Endodermal cell (in vitro differentiated cells): ENCODE results near the gene SUGCT. TPM values are rescaled to one million over a fixed set of nuclear protein-coding genes. Genes with fewer than 3 reads are reported as not detected.

ENCODE experiments used
- DNase-seq: peaks from one replicate; pipeline ENCODE4 v3.0.0-alpha.2; 2017
- H3K27ac ChIP-seq: 2 replicates; pipeline ENCODE4 v1.5.1; 2013; ENCODE audit warnings: mild to moderate bottlenecking, low read depth, low read length, moderate library complexity
- H3K27me3 ChIP-seq: 2 replicates; pipeline ENCODE4 v1.6.1; 2013; ENCODE audit warnings: mild to moderate bottlenecking, low read length, moderate library complexity; ENCODE audit not compliant: insufficient read depth, control insufficient read depth, poor library complexity, severe bottlenecking
- H3K36me3 ChIP-seq: 2 replicates; pipeline ENCODE4 v1.7.0; 2013; ENCODE audit warnings: mild to moderate bottlenecking, low read length, moderate library complexity; ENCODE audit not compliant: control insufficient read depth, insufficient read depth
- H3K4me1 ChIP-seq: one replicate; pipeline ENCODE4 v1.7.0; 2013; ENCODE audit warnings: low read length; ENCODE audit not compliant: control insufficient read depth, insufficient read depth
- H3K4me3 ChIP-seq: 2 replicates; pipeline ENCODE4 v1.5.1; 2013; ENCODE audit warnings: mild to moderate bottlenecking, low read length, moderate library complexity
- H3K9ac ChIP-seq: 2 replicates; pipeline ENCODE4 v1.6.1; 2013; ENCODE audit warnings: mild to moderate bottlenecking, low read length, moderate library complexity; ENCODE audit not compliant: poor library complexity, severe bottlenecking; ENCODE audit errors: extremely low read depth
- H3K9me3 ChIP-seq: 2 replicates; pipeline ENCODE4 v1.6.1; 2013; ENCODE audit warnings: mild to moderate bottlenecking, low read length, moderate library complexity; ENCODE audit not compliant: control insufficient read depth
- H3K27ac Mint-ChIP-seq: 2 replicates; pipeline ENCODE4 v1.8.0; 2020; ENCODE audit warnings: mixed read lengths
- H3K27me3 Mint-ChIP-seq: 2 replicates; pipeline ENCODE4 v1.8.0; 2021; ENCODE audit warnings: mild to moderate bottlenecking, mixed read lengths; ENCODE audit not compliant: insufficient read depth
- H3K36me3 Mint-ChIP-seq: 2 replicates; pipeline ENCODE4 v1.8.0; 2020; ENCODE audit warnings: low read depth, mixed read lengths
- H3K4me1 Mint-ChIP-seq: 2 replicates; pipeline ENCODE4 v1.8.0; 2020; ENCODE audit warnings: mixed read lengths
- H3K4me3 Mint-ChIP-seq: 2 replicates; pipeline ENCODE4 v1.8.0; 2020; ENCODE audit warnings: mild to moderate bottlenecking, moderate library complexity, mixed read lengths
- H3K9me3 Mint-ChIP-seq: 2 replicates; pipeline ENCODE4 v1.8.0; 2020; ENCODE audit warnings: mild to moderate bottlenecking, mixed read lengths
- WGBS, 2 experiments: methylation state at CpG; one replicate each; pipeline versions ENCODE4 v1.1.5 to v1.1.7; 2013; ENCODE audit warnings: missing lambda C conversion rate in 2 of 2, mixed read lengths in 1 of 2; ENCODE audit not compliant: insufficient coverage in 1 of 2, insufficient read length in 1 of 2; 5-methylcytosine and 5-hydroxymethylcytosine counted together
- total RNA-seq, 2 donors: library from RNA; stranded (reverse); fragmentation: NEBNext Ultra II Directional in 1 of 2; extraction: Animal tissue kit (Norgen Biotek cat#: 25700) in 1 of 2; gene quantifications; 2 replicates in 1 of 2; 3 replicates in 1 of 2; pipeline ENCODE4 v1.2.1, GENCODE V29; 2021
- TF ChIP-seq, protein P1 (sequence below): fragments of 200-600 bp; sonication (generic); conservative IDR thresholded peaks from 2 replicates; pipeline ENCODE4 v1.5.0; 2021; ENCODE audit warnings: antibody characterized with exemption, mild to moderate bottlenecking

SUGCT gene
- total RNA-seq, 2 donors from 2014 or later: 3.6 to 3.9 TPM

DNA sequence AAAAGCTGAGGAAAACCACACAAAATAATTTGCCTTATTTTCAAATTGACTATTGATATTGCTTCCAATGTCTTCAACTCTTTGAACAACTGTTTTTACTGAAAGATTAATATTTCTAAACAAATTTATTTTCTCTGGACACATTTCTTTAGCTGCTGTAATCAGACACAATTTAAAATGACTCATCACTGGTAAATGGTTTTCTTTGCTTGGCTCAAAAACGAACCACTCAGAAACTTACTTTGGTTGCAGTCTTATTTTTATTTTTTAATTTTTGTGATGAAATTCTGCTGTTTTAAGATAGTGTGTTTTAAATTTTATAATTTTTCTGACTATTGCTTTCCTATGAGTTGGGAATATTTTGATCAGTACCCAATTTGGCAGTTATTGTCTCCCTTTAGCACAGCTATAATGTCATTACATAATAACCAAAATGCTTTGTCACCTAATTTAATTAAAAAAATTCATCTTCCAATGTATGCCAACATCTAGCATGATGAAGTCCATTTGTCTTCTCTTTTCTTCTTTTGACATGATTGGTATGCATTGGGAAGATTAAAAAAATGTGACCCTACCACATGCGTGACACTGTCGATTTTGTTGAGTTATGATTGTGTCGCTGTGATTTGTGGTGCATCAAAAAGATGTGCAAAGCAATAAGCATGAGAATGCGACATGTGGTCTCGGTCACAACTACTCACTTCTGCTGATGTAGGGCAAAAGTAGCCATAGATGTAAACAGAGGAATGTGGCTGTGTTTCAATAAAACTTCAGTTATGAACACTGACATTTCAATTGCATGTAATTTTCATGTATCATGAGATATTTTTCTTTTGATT is 222.3 kb downstream of the SUGCT start:
- no peak overlapping the region for H3K9ac ChIP-seq
- H3K27me3 Mint-ChIP-seq: no peaks in the 10 kb centered on the region
- H3K4me1 ChIP-seq: no peaks in the 10 kb centered on the region

DNA sequence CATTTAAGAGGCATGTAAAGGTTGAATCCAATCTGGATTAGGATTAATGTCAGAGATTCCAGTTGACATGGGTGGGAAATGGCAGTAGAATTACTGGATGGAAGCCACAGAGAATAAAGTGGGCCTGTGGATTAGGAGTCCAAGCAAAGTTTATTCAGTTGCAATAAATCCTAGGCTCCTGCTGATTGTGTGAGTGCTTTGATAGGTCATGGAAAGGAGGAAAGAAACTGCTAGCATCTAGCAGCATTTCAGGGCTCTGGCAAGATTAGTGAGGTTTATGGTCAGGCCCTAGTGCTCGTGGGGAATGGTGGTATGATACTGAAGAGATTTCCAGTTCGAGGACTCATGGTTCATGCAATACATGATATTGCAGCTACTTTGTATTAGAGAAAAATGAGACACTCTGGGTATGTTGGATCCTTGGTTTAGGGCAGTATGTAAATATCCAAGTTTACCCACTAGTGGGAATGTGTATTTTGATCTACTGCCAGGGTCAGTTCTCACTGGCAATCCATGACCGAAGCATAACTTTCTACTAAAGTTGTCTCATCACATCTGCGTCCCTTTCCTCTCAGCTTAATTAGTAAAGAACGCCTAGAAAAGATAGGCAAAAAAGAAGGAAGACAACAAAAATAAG is 235.0 kb downstream of the SUGCT start:
- Histone ChIP-seq H3K4me3 (no peak overlapping the region), H3K9ac (no peak overlapping the region), H3K36me3 (no peaks in the 10 kb centered on the region), H3K4me1 (no peaks in the 10 kb centered on the region), H3K27me3 (no peaks in the 10 kb centered on the region), H3K9me3 (no peaks in the 10 kb centered on the region), H3K27ac (no peak overlapping the region)
- no peak overlapping the region for H3K4me3 Mint-ChIP-seq
- DNase-seq: no peak
- TF ChIP-seq, protein P1, sequence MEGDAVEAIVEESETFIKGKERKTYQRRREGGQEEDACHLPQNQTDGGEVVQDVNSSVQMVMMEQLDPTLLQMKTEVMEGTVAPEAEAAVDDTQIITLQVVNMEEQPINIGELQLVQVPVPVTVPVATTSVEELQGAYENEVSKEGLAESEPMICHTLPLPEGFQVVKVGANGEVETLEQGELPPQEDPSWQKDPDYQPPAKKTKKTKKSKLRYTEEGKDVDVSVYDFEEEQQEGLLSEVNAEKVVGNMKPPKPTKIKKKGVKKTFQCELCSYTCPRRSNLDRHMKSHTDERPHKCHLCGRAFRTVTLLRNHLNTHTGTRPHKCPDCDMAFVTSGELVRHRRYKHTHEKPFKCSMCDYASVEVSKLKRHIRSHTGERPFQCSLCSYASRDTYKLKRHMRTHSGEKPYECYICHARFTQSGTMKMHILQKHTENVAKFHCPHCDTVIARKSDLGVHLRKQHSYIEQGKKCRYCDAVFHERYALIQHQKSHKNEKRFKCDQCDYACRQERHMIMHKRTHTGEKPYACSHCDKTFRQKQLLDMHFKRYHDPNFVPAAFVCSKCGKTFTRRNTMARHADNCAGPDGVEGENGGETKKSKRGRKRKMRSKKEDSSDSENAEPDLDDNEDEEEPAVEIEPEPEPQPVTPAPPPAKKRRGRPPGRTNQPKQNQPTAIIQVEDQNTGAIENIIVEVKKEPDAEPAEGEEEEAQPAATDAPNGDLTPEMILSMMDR: no peak
- H3K4me1 Mint-ChIP-seq: no peaks in the 10 kb centered on the region
- H3K36me3 Mint-ChIP-seq: no peaks in the 10 kb centered on the region
- H3K27me3 Mint-ChIP-seq: no peaks in the 10 kb centered on the region
- WGBS, 2 experiments: 85 to 100% methylated on average over 2 to 5 of the region's 5 CpGs
- H3K9me3 Mint-ChIP-seq: peaks cover 3% of the 10 kb centered on the region
- H3K27ac Mint-ChIP-seq: no peak overlapping the region

More for the DNA sequence above, 222.3 kb downstream of the SUGCT start:
- Histone ChIP-seq H3K36me3 (no peaks in the 10 kb centered on the region), H3K27me3 (no peaks in the 10 kb centered on the region), H3K4me3 (no peak overlapping the region), H3K9me3 (no peaks in the 10 kb centered on the region), H3K27ac (no peak overlapping the region)
- DNase-seq: no peak
- Mint-ChIP-seq H3K4me1 (no peaks in the 10 kb centered on the region), H3K4me3 (no peak overlapping the region), H3K36me3 (no peaks in the 10 kb centered on the region), H3K9me3 (no peaks in the 10 kb centered on the region), H3K27ac (no peak overlapping the region)
- TF ChIP-seq, protein P1: no peak
- WGBS, 2 experiments: 95 to 96% methylated on average over 3 to 6 of the region's 6 CpGs

DNA sequence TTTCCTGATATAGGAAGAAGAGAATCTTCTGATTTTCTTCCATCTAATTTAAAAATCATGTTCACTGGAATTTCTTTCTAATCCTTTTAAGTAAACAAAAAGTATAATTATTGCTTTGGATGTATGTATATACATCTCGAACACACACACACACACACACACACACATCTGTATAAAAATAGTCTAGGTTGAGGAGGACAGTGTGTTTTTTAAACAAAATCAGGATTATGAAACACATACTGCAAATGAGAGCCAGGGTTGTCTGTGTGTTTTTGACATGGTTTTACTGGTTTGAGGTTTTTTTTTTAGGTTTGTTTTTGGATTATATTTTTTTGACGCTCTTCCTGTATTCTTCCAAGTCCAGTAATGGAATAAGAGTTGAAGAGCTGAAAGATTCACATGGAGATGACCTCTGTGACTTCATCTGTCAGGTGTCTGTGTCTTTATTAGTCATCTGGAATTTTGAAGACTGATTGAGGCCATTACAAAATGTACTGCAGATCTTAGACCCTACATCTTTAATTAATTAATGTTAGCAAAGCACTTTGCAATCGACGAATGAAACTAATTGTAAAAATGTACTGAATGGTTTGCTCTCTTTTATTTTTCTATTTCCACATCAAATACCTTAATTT is 237.1 kb downstream of the SUGCT start:
- H3K36me3 Mint-ChIP-seq: no peaks in the 10 kb centered on the region

More for the DNA sequence above, 237.1 kb downstream of the SUGCT start:
- TF ChIP-seq, protein P1: no peak
- no peak overlapping the region for H3K4me3 ChIP-seq
- no peaks in the 10 kb centered on the region for H3K4me1 Mint-ChIP-seq
- H3K27ac Mint-ChIP-seq: no peak overlapping the region
- no peaks in the 10 kb centered on the region for H3K9me3 ChIP-seq
- H3K9ac ChIP-seq: no peak overlapping the region
- 88% methylated on average over 3 of the region's 4 CpGs; no CpG with 5 or more reads in 1 of the 2 experiments for WGBS, 2 experiments
- H3K36me3 ChIP-seq: no peaks in the 10 kb centered on the region
- H3K27me3 ChIP-seq: no peaks in the 10 kb centered on the region
- peaks cover 3% of the 10 kb centered on the region for H3K9me3 Mint-ChIP-seq
- DNase-seq: no peak
- no peak overlapping the region for H3K27ac ChIP-seq
- no peaks in the 10 kb centered on the region for H3K4me1 ChIP-seq
- no peak overlapping the region for H3K4me3 Mint-ChIP-seq
- no peaks in the 10 kb centered on the region for H3K27me3 Mint-ChIP-seq
